H9 (cell line): ENCODE measurements around the gene PHACTR1. TPM values are rescaled to one million over a fixed set of nuclear protein-coding genes. Genes with fewer than 3 reads are reported as not detected.

Experiments used
- DNase-seq: peaks from one replicate; pipeline ENCODE4 v3.0.0-alpha.2; 2017
- H2AFZ ChIP-seq: one replicate; pipeline ENCODE4 v1.6.1; 2013; ENCODE audit warnings: mild to moderate bottlenecking, low read length, control low read depth, moderate library complexity
- H2AK5ac ChIP-seq: 2 replicates; pipeline ENCODE4 v1.6.1; 2013; ENCODE audit warnings: low read length, control low read depth, mixed read lengths; ENCODE audit not compliant: insufficient read length
- H2BK120ac ChIP-seq: one replicate; pipeline ENCODE4 v1.6.1; 2013; ENCODE audit warnings: low read depth, mild to moderate bottlenecking, low read length, control low read depth, inconsistent platforms; ENCODE audit not compliant: poor library complexity, severe bottlenecking
- H2BK12ac ChIP-seq: 2 replicates; pipeline ENCODE4 v1.6.1; 2013; ENCODE audit warnings: low read length, control low read depth, mixed read lengths, low read depth; ENCODE audit not compliant: insufficient read length
- H2BK15ac ChIP-seq: 2 replicates; pipeline ENCODE4 v1.6.1; 2013; ENCODE audit warnings: low read depth, low read length, control low read depth
- H2BK20ac ChIP-seq: one replicate; pipeline ENCODE4 v1.6.1; 2013; ENCODE audit warnings: low read depth, mild to moderate bottlenecking, low read length, control low read depth, inconsistent platforms; ENCODE audit not compliant: poor library complexity, severe bottlenecking
- H2BK5ac ChIP-seq: 2 replicates; pipeline ENCODE4 v1.6.1; 2013; ENCODE audit warnings: low read length, control low read depth, mixed read lengths; ENCODE audit not compliant: insufficient read length
- H3K14ac ChIP-seq: 2 replicates; pipeline ENCODE4 v1.6.1; 2013; ENCODE audit warnings: low read length, control low read depth; ENCODE audit not compliant: insufficient read depth
- H3K18ac ChIP-seq: 2 replicates; pipeline ENCODE4 v1.6.1; 2013; ENCODE audit warnings: low read depth, mild to moderate bottlenecking, mixed read lengths, low read length, control low read depth; ENCODE audit not compliant: insufficient read length
- H3K23ac ChIP-seq: 2 replicates; pipeline ENCODE4 v1.6.1; 2013; ENCODE audit warnings: low read length, control low read depth, mixed read lengths, low read depth; ENCODE audit not compliant: insufficient read length
- H3K23me2 ChIP-seq: 2 replicates; pipeline ENCODE4 v1.6.1; 2013; ENCODE audit warnings: low read depth, mild to moderate bottlenecking, mixed read lengths, low read length, control low read depth; ENCODE audit not compliant: insufficient read length, poor library complexity, severe bottlenecking
- H3K27ac ChIP-seq: 2 replicates; pipeline ENCODE4 v1.5.1; 2013; ENCODE audit warnings: low read length, control low read depth, mixed read lengths, low read depth; ENCODE audit not compliant: insufficient read length
- H3K27me3 ChIP-seq: 2 replicates; pipeline ENCODE4 v1.6.1; 2013; ENCODE audit warnings: low read length, control low read depth, inconsistent platforms; ENCODE audit not compliant: insufficient read depth
- H3K4ac ChIP-seq: 2 replicates; pipeline ENCODE4 v1.6.1; 2013; ENCODE audit warnings: low read depth, mild to moderate bottlenecking, control low read depth, inconsistent platforms, low read length, moderate library complexity
- H3K4me1 ChIP-seq: 2 replicates; pipeline ENCODE4 v1.6.1; 2013; ENCODE audit warnings: low read length, control low read depth, inconsistent platforms; ENCODE audit not compliant: insufficient read depth
- H3K4me2 ChIP-seq: 2 replicates; pipeline ENCODE4 v1.6.1; 2013; ENCODE audit warnings: low read length, control low read depth, mixed read lengths; ENCODE audit not compliant: insufficient read length, insufficient read depth
- H3K56ac ChIP-seq: 2 replicates; pipeline ENCODE4 v1.6.1; 2013; ENCODE audit warnings: low read depth, mild to moderate bottlenecking, mixed read lengths, low read length, control low read depth; ENCODE audit not compliant: insufficient read length
- H3K79me1 ChIP-seq: 2 replicates; pipeline ENCODE4 v1.6.1; 2013; ENCODE audit warnings: low read depth, mild to moderate bottlenecking, moderate library complexity, low read length, control low read depth, inconsistent platforms; ENCODE audit not compliant: insufficient read depth, poor library complexity, severe bottlenecking
- H3K79me2 ChIP-seq: 2 replicates; pipeline ENCODE4 v1.6.1; 2013; ENCODE audit warnings: low read length, control low read depth, inconsistent platforms; ENCODE audit not compliant: insufficient read depth
- H3K9ac ChIP-seq: 2 replicates; pipeline ENCODE4 v1.6.1; 2013; ENCODE audit warnings: low read length, control low read depth, mixed read lengths; ENCODE audit not compliant: insufficient read length; ENCODE audit errors: extremely low read depth
- H3K9me3 ChIP-seq: one replicate; pipeline ENCODE4 v1.6.1; 2013; ENCODE audit warnings: low read depth, low read length, inconsistent platforms; ENCODE audit not compliant: control insufficient read depth
- H3T11ph ChIP-seq: one replicate; pipeline ENCODE4 v1.6.1; 2013; ENCODE audit warnings: mild to moderate bottlenecking, low read length, control low read depth, inconsistent platforms
- H4K20me1 ChIP-seq: one replicate; pipeline ENCODE4 v1.6.1; 2013; ENCODE audit not compliant: control insufficient read depth, insufficient read length, insufficient read depth
- H4K5ac ChIP-seq: 2 replicates; pipeline ENCODE4 v1.6.1; 2013; ENCODE audit warnings: low read depth, mild to moderate bottlenecking, mixed read lengths, low read length, control low read depth; ENCODE audit not compliant: insufficient read length
- H4K8ac ChIP-seq: replicated peaks from 2 replicates; pipeline ENCODE4 v1.6.1; 2013; ENCODE audit warnings: low read length, control low read depth, mixed read lengths, low read depth; ENCODE audit not compliant: insufficient read length
- H4K91ac ChIP-seq: 2 replicates; pipeline ENCODE4 v1.6.1; 2013; ENCODE audit warnings: low read depth, mild to moderate bottlenecking, moderate library complexity, mixed read lengths, low read length, control low read depth; ENCODE audit not compliant: insufficient read length
- H3K27ac Mint-ChIP-seq, 3 experiments: 2 replicates in 2 of 3; 3 replicates in 1 of 3; pipeline ENCODE4 v1.8.0; 2020 to 2021; ENCODE audit warnings: mixed read lengths in 3 of 3, mild to moderate bottlenecking in 1 of 3, moderate library complexity in 1 of 3
- H3K27me3 Mint-ChIP-seq: 2 replicates; pipeline ENCODE4 v1.8.0; 2021; ENCODE audit warnings: low read depth, mild to moderate bottlenecking, moderate library complexity, mixed read lengths
- H3K36me3 Mint-ChIP-seq, 3 experiments: 2 replicates in 2 of 3; 3 replicates in 1 of 3; pipeline ENCODE4 v1.8.0; 2020 to 2021; ENCODE audit warnings: low read depth in 3 of 3, mixed read lengths in 3 of 3; ENCODE audit not compliant: insufficient read depth in 1 of 3
- H3K4me1 Mint-ChIP-seq, 2 experiments: 2 replicates each; pipeline ENCODE4 v1.8.0; 2020; ENCODE audit warnings: mixed read lengths in 2 of 2
- H3K4me3 Mint-ChIP-seq, 2 experiments: 2 replicates in 1 of 2; 3 replicates in 1 of 2; pipeline ENCODE4 v1.8.0; 2020 to 2021; ENCODE audit warnings: mild to moderate bottlenecking in 2 of 2, mixed read lengths in 2 of 2, moderate library complexity in 1 of 2
- H3K9me3 Mint-ChIP-seq, 2 experiments: 2 replicates in 1 of 2; 3 replicates in 1 of 2; pipeline ENCODE4 v1.8.0; 2020; ENCODE audit warnings: mild to moderate bottlenecking in 2 of 2, mixed read lengths in 2 of 2, moderate library complexity in 1 of 2
- WGBS: extraction: QIAGEN DNeasy Blood & Tissue Kit; methylation state at CpG from one replicate; pipeline ENCODE4 v1.1.7; 2013; ENCODE audit warnings: missing lambda C conversion rate, low lambda C conversion rate, mixed read lengths; ENCODE audit not compliant: insufficient read length; ENCODE audit errors: extremely low coverage; 5-methylcytosine and 5-hydroxymethylcytosine counted together
- total RNA-seq: library from RNA; stranded (reverse); gene quantifications from 2 replicates; pipeline ENCODE4 v1.2.1, GENCODE V29; 2021
- TF ChIP-seq, protein P1 (sequence below): fragments of 200-600 bp; sonication (generic); conservative IDR thresholded peaks from 3 replicates; pipeline ENCODE4 v1.8.0; 2021; ENCODE audit warnings: antibody characterized with exemption, mild to moderate bottlenecking

PHACTR1 gene
- total RNA-seq, 1 experiment from 2014 or later = 15.9 TPM

DNA sequence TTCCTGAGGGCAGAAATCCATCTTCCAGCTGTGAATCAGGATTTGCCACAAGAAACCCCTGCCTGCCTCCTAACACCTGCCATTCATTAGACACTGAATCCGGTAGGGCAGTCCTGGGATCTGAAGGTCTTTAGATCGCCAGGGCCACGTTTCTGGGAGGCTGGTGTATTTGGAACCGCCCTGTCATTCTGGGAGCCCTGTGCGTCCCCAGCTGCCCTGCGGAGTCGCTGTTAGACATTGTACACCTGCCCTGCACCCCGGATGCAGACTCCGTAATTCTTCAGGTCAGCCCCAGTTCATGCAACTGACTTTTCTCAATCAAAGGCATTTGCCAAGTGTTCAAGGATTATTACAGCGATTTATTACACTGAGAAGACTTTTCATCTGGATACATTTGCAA lies 418.6 kb downstream of the PHACTR1 start:
- DNase-seq = no peak

More for the DNA sequence above, 418.6 kb downstream of the PHACTR1 start:
- Histone ChIP-seq H2AFZ (no peak overlapping the region), H3K14ac (no peak overlapping the region), H3K18ac (no peak overlapping the region), H4K8ac (no peak overlapping the region), H2BK120ac (no peak overlapping the region), H3K56ac (no peak overlapping the region), H4K91ac (no peak overlapping the region), H2AK5ac (no peak overlapping the region), H2BK20ac (no peak overlapping the region), H3T11ph (no peak overlapping the region), H3K23me2 (no peaks in the 10 kb centered on the region), H2BK15ac (no peak overlapping the region), H4K5ac (no peak overlapping the region), H3K4me2 (no peak overlapping the region), H2BK12ac (no peak overlapping the region), H3K9ac (no peak overlapping the region), H2BK5ac (no peak overlapping the region), H3K79me1 (no peaks in the 10 kb centered on the region), H4K20me1 (no peaks in the 10 kb centered on the region), H3K79me2 (no peaks in the 10 kb centered on the region), H3K23ac (no peak overlapping the region), H3K27me3 (no peaks in the 10 kb centered on the region), H3K4me1 (no peaks in the 10 kb centered on the region), H3K9me3 (no peaks in the 10 kb centered on the region), H3K27ac (no peak overlapping the region), H3K4ac (no peak overlapping the region)
- Mint-ChIP-seq H3K27me3 (no peaks in the 10 kb centered on the region; the same call in 1 of the 2 replicates), H3K27ac (peak overlapping the region in 2 of 3 experiments; percentile 61 to 78; a peak in 4 of 7 replicates), H3K36me3 (peaks cover 0 to 12% (median 7%) of the 10 kb centered on the region in 3 experiments; a peak in 4 of 7 replicates), H3K9me3 (peaks cover 7 to 16% of the 10 kb centered on the region in 2 experiments; a peak in 4 of 5 replicates), H3K4me1 (peaks cover 32 to 36% of the 10 kb centered on the region in 2 experiments), H3K4me3 (no peak overlapping the region)
- TF ChIP-seq, protein P1, sequence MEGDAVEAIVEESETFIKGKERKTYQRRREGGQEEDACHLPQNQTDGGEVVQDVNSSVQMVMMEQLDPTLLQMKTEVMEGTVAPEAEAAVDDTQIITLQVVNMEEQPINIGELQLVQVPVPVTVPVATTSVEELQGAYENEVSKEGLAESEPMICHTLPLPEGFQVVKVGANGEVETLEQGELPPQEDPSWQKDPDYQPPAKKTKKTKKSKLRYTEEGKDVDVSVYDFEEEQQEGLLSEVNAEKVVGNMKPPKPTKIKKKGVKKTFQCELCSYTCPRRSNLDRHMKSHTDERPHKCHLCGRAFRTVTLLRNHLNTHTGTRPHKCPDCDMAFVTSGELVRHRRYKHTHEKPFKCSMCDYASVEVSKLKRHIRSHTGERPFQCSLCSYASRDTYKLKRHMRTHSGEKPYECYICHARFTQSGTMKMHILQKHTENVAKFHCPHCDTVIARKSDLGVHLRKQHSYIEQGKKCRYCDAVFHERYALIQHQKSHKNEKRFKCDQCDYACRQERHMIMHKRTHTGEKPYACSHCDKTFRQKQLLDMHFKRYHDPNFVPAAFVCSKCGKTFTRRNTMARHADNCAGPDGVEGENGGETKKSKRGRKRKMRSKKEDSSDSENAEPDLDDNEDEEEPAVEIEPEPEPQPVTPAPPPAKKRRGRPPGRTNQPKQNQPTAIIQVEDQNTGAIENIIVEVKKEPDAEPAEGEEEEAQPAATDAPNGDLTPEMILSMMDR = no peak
- no CpG with 5 or more reads among the region's 10 CpGs for WGBS
